CD1c-positive myeloid dendritic cell (primary cell): ENCODE results near the gene CREB3L2.
"Not testable (repeated sequence)": the region's sequence is repeated elsewhere in the genome, so short reads cannot be mapped to it uniquely, and the experiment has no call there.

Source experiments
- DNase-seq: peaks from one replicate; pipeline ENCODE4 v3.0.0-alpha.2; 2016; ENCODE audit errors: extremely low spot score

CREB3L2 gene

DNA sequence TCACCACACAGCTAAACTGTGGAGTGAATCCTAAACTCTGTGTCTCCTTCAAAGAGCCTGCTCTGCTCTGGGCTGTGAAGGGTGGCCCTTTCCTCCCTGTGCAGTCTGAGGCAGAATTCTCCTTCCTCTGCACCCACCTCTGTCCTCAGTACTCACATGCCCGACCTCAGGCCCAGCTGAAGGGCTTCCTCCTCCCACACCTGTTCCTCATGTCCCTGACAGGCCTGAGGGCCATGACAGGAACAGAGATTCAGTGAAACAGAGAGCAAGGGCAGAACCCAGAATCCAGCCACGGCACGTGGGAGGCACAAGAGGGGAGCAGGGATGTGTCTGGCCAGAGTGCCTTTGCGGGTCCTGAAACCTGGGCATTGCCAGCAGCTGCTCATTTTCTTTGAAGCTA is 13.9 kb downstream of the CREB3L2 start:
- DNase-seq: peak; percentile 61

DNA sequence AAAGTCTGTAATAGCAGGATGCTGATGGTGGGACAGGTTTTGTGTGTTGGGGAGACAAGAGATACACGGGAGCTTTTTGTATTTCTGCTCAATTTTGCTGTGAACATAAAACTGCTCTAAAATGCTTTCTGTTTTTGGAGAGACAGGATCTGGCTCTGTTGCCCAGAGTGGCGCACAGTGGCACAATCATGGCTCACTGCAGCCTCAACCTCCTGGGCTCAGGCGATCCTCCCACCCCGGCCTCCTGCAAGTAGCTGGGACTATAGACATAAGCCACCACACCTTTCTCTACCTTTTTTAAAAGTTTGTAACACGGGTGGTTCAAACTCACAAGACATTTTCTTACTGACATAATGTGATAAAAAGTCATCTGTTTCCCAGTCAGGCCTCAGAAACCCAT is 14.3 kb downstream of the CREB3L2 start:
- DNase-seq: no peak

DNA sequence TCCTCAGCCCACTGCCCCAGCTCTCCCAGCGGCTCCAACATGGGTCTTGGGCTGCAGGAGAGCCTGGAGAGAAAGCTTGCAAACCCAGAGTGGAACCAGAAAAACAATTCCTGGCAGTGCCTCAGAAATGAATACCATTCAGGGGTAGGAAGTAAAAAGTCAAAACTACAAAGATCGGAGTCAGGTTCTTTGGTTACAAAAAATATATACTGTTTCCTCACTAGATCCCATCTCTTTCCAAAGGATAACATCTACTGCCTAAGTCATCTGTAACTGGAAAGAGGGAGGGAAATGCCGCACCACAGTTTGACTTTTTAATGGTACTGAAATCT is 14.9 kb downstream of the CREB3L2 start:
- no peak for DNase-seq

DNA sequence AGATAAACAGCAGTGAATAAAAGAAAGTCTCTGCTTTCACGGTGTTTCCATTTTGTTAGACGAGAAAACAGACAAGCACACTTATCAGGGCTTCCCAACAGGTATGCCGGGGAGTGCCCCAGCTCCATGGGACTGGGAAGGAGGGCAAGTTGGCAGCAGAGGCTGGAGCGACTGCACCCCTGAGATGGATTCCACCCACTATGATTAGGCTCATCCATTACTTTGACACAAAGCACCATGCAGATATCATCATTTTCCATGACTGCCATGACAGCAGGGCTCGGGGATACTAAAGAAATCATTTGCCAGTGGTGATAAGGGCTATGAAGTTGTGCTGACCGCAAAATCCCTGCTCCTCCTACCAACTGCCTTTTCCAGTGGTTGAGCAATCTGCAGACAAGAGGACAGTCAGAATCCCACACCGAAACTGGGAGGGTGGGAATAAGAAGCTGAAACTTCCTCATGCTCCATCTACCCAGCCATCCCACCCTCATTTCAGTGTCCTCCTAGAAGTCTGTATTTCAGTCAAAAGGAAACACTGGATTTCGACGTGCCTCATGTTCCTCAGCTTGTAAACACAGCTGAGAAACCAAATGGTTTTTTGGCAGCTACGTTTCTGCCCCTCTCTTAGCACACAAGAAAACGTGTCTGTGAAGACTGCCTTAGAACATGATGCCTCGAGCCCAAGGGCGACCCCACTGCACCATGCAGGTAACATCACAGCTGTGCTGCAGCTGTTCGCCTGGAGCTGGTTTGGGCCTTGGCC is 15.5 kb downstream of the CREB3L2 start:
- no peak for DNase-seq

DNA sequence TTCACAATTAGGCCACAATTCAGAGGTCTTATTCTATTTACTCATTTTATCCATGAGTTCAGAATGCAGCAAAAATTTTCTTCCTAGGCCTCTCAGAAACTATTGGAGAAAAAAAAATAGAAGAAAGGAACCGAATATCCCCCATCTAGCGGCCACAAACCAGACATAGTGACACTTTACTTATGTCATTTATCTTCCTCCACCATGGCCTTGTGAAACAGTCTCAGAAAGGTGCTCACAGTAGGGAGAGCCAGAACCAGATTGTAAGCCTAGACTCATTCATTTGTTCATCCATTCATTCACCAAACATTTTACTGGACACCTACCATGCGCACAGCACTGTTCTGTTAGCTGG is 16.0 kb downstream of the CREB3L2 start:
- no peak for DNase-seq

DNA sequence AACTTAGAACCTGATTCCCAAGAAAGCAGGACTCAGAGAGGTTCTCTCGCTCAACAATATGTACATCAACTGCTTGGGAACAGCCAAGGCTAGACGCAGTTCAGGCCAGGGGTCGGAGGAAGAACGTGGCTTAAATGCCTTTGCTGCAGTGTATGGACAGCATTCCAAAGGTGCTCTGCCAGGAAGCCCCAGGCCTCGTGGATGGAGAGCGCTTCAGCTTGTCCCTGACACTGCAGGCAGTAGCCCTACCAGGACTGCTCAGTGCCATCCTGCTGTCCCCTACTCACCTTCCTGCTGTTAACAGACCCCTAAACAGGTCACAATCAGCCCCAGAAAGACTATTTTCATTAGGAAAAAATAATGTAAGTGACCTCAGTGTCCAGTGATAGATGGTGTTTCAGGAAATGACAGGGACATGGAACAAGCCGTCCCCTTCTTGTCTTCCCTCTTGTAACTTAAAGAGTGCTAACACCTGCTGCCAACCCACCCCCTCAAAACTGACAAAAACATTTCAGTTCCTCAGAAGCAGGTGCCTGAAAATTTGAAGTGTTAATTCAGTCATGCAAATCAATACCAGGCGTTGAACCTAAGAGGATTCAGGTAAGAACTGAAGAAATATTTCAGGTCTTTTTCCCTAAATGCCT is 16.5 kb downstream of the CREB3L2 start:
- DNase-seq: no peak

DNA sequence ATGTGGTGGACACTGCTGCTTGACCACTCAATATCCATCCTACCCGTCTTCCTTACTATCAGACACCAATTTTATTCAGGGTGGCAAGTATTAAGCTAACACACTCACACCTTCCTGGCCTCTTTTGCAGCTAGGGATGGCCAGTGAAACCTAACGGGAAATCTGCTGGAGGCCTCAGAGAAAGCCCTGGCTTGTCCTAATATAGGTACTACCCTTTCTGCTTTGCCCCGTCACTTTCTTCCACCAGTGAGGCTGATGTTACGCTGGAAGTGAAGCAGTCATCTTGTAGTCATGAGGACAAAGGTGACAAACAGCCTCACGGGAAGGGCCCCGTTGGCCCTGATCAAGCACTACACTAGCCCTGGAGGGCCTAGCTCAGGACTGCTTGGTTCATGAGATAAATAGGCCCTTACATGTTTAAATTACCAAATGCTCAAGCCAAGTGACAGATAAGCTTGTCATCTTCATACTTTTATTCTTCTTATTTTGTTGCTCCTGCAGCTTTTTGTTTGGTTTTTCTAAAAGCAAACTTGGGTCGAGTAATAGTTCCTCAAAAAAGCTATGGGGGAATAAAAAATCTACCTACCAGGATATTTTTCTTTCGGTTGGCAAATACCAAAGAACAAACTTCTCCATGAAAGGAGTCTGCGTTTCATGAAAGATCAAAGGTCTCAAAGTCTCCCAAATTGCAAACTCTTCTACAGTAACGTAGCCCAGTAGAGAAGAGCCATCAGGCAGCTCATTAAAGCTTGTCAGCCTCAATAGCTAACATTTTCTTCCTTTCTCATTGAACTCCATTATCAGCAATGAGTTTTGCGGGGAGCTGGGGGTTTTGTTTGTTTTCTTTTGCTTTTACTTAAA is 17.5 kb downstream of the CREB3L2 start:
- DNase-seq: no peak

DNA sequence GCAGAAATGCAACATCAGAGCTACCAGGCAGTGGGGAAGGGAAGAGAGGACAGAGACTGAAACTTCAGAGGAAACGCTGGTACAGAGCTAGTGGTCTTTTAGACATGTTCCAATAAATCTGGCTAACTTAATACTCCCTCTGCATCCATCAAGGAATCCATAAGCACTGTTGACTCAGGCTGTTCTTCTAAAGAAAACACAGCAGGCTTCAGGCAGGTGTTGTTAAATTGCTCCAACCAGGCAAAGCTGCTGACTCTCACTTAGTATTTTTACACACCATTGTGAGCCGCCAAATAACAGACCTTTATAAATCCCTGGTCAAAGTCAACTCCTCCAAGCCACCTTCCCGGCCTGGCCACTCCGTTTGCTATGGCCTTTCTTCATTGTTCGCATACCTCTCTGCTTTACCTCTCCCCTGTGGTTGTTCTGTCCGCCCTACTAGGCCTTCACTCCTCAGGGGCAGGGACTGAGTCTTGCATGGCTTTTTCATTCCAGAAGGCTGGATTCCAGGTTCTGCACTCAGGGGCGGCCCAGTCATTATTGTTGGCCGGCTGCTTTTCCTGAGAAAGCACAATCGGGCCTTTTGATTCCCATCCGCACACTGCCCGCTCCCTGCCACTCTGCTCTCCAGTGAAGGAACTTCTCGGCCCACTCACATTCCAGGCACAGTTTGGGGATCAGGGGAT is 18.4 kb downstream of the CREB3L2 start:
- DNase-seq: no peak

DNA sequence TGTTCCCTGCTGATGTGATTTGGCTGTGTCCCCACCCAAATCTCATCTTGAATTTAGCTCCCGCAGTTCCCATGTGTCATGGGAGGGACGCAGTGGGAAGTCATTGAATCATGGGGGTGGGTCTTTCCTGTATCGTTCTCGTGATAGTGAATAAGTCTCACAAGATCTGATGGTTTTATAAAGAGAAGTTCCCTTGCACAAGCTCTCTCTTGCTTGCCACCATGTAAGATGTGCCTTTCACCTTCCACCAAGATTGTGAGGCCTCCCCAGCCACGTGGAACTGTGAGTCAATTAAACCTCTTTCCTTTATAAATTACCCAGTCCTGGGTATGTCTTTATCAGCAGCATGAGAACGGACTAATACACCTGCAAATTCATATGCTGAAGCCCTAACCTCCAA is 19.5 kb downstream of the CREB3L2 start:
- DNase-seq: not testable (repeated sequence)

DNA sequence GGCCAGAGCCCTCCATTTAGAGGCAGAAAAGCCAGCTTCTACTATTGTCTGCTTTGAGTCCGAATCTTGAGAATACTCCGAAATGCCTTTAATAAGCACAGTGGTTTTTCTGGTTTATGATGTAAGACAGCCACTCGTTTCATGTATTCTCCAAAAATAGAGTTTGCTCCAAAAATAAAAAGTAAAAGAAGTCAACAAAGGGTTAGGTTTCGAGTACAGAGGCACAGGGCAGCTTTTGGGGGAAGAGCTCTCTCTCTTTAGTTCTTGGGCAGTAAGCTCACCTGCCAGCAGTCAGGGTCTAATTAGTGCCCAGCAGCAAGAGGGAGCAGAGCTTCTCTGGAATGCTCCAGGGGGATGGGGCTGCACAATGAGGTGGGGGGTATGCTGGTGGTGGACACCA is 20.2 kb downstream of the CREB3L2 start:
- DNase-seq: no peak

DNA sequence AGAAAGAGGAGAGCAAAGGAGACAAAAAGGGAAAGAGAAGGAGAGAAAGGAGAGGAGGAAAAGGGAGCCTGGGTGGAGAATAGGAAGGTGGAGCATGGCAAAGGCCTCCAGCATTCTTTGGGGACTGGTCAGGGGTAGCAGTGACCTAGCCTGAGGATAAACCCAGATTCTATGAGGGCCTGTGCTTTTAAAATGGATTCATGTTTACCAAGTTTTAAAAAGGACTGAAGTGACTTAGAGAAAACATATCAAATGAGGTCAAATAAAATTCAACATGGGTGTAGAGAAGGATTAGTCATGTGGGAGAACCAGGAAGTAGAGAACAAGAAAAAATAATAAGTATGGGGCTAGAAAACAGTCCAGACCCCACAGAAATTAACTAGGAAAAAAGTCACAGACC is 20.7 kb downstream of the CREB3L2 start:
- DNase-seq: no peak

DNA sequence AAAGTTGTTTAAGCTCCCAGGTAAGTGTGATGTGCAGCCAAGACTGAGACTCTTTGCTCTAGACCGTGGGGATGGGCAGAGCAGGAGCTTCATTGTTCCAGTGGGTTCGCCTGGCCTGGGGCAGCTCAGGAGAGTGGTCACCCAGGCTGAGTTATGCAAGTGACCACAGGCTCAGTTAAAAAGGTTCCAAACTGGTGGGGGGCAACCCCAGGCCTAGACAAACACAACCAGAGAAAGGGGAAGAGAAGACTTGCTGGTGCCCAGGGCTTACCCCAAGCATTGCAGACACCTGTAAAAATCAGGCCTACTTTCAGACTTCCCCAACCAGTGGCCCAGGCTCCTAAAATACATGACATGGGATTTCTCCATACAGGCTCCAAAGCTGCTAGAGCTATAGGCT is 21.6 kb downstream of the CREB3L2 start:
- no peak for DNase-seq

DNA sequence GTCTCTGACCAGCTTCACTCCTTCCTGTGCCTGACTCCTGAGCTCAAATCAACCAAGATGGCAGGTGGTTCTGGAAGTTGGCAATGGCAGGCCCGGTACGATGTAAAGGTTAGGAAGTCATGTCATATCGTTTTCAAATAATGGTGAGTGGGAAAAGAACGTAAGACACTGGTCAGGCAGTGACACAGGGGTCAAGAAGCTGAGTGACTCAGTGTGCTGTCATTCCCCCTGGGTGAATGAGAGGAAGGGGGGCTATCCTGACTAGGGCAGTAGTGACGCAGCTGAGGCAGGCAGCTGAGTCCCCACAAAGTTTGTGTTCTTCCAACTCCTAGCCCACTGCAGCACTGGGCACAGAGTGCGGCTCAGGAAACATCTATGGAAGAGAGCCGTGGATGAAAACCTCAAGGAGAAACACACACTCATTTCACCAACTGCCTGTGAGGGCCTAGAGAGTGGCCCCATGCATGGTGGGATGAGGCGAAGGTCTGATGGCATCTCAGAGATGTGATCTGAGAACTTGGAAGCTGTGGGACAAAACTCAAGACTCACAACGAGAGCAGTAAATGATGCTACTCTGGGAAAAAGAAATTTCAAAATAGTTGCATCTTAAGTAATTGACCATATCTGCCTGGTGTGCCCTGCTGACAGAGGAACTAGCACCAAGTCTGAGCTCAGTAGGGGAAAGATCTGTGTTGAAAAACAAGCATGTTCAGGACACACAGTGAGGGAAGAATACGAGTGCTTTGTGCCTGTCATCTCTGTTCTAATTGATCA is 23.2 kb downstream of the CREB3L2 start:
- no peak for DNase-seq

DNA sequence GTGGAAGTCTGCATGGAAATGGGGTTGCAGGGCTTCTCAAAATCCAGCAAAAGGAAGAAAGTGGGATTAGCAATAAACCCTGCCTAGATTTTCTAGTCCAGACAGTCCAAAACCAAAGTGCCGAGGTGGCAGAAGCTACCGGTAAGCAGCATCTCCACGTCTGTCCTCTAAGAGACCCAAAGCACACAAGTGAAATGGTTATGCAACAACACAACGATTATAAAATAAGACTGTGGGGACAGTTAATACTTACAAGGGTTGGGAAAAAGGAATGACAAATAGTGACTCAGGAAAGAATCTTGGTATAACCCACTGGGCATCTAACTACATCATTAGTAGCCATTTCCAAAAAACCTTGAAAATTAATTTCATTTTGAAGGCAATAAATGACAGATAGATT is 24.7 kb downstream of the CREB3L2 start:
- DNase-seq: no peak

DNA sequence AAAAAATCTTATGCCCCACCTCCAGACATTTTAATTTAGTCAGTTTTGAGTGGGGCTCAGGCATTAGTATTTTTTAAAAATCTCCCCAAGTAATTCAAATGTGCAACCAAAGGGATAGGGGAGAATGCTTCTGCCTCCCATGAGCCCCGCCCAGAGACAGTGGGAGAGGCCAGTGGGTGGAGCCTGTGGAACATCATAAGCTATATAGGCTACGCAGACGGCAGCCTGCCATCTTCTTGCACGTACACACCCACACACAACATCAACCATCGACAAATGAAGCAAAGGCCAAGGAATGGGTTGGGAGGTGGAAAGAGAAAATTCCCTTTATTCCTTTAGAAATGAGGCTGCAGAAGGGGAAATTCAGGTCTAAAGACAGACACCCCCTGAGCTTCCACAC is 25.2 kb downstream of the CREB3L2 start:
- no peak for DNase-seq

DNA sequence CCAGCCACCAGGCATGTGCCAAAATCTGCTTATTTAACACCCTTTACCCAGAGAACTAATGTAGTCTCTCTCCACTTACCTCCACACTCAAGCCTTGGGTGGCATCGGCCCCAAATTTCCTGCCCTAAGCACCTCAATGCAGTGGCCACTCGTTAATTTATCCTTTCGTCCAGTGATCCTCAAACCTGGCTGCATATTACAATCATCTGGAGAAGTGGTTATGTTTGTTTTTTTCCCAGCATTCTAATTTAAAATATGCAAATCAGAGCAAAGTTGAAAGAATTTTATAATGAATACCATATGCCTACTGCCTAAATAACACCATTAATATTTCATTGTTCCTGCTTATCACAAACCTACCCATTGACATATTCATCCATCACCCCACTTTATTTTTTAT is 25.7 kb downstream of the CREB3L2 start:
- DNase-seq: no peak

DNA sequence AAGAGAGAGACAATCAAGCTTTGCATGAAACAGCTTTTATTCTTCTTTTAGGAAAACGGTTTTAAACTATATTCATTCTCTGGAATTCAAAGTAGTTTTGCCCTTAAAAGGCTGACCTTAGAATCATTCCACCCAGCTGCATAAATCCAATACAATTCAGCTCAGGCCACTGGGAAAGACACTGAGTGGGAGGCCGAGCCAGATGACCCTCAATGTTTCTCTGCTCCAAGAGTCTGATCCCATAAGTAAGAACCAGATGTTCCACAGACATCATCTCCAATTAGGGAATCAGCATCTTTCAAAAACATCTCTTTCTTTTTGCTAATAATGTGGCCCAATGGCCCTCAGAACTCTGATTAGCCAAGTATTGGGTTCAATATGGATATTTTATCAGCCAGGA is 26.1 kb downstream of the CREB3L2 start:
- no peak for DNase-seq

DNA sequence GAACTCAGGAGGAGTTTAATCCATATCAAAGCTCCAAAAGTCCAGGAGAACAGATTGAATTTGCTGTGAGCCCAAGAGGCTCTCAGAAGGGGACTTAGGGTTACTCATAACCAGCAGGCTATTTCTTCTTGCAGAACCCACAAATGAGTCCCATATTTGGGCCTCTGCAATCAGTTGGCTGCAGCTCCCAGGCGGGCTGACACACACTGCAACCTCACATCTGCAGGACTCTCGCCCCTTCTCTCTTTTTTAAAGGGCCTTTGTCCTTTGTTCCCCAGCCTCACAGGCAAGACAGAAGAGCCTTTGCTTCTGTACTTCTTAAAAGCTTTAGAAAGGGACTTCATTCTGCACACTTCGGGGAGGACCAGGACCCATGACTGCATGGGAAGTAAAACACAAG is 26.7 kb downstream of the CREB3L2 start:
- DNase-seq: no peak

DNA sequence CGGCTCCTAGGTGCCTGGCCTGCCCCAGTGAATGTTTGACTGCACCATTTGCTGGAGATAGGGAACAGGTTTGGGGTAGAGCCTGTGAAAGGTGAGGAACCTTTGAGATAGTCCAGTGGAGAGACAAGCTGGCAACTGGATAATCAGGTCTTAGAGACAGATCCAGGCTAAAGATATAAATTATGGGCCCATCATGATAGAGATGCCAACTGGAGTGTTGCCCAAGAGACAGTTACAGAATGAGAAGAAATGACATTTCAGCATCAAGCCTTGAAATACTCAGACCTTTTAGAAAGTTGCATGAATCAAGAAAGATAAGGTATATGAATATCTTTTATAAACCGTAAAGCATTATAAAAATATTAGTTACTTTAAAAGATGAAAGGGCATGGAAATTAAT is 27.1 kb downstream of the CREB3L2 start:
- DNase-seq: no peak

DNA sequence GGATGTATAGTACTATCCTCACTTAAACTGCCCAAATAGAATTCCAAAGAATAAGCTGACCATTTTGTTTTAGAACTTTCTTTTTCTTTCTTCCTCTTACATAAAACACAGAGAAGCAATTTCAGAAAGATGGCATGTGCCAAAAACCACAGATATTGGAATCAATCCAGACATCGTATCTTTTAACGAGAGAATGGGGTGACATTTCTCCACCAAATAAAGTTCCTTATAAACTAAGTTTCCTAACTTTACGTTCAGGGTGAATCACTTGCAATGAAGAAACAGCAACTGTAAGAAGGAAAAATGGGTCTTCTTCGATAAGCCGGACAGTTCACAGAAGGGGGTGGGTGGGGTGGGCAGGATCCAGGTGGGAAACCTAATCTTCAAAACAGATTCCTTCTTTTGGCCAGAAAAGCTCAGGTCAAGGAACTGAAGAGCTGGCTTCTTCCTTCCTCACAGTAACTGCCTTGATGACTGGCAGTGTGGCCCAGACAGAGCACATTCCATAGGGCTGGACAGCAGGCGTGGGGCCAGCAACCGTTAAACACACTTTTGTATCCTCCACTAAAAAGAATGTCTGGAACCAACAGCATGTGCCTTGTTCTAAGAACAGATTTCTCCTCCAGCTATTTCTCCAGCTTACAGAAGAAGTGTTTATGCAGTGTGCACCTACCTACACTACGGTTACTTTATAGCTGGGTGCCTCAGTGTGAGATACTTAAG is 31.5 kb downstream of the CREB3L2 start:
- DNase-seq: no peak

DNA sequence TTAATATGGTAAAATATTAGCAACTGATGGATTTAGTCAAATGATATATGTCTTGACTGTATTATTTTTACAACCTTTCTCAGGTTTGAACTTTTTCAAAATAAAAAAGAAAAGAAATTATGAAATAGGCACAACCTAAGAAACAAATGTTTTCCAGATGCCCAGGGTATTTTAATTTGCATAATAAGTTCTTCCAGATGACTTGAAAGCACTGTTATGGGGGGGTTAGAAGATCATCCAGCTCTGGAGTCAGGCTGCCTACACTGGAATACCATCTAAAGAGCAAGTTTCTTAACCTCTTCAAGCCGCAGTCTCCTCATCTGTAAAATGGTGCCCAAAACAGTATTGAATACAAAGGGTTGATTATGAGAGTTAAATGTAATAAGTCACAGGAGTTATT is 32.1 kb downstream of the CREB3L2 start:
- DNase-seq: no peak
